Measurements from ENCODE around the gene BNC2. TPM values are rescaled to one million over a fixed set of nuclear protein-coding genes. Genes with fewer than 3 reads are reported as not detected.
"Not testable (repeated sequence)": the region's sequence is repeated elsewhere in the genome, so short reads cannot be mapped to it uniquely, and the experiment has no call there.

BNC2 gene
- total RNA-seq, 6 experiments from 2014 or later, result 19.0 to 28.7 (median 25.4) TPM

- no peak overlapping the region for H3K4me3 Mint-ChIP-seq
- TF ChIP-seq, protein P1, sequence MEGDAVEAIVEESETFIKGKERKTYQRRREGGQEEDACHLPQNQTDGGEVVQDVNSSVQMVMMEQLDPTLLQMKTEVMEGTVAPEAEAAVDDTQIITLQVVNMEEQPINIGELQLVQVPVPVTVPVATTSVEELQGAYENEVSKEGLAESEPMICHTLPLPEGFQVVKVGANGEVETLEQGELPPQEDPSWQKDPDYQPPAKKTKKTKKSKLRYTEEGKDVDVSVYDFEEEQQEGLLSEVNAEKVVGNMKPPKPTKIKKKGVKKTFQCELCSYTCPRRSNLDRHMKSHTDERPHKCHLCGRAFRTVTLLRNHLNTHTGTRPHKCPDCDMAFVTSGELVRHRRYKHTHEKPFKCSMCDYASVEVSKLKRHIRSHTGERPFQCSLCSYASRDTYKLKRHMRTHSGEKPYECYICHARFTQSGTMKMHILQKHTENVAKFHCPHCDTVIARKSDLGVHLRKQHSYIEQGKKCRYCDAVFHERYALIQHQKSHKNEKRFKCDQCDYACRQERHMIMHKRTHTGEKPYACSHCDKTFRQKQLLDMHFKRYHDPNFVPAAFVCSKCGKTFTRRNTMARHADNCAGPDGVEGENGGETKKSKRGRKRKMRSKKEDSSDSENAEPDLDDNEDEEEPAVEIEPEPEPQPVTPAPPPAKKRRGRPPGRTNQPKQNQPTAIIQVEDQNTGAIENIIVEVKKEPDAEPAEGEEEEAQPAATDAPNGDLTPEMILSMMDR (IDR thresholded peaks at IDR 0.05), result no peak
- H3K27me3 Mint-ChIP-seq (ENCODE audit: insufficient read depth), result peaks cover 2% of the 10 kb centered on the region; the same call in 1 of the 2 replicates
- H3K9me3 Mint-ChIP-seq, result no peaks in the 10 kb centered on the region
- no peak for DNase-seq
- H3K27ac Mint-ChIP-seq, result no peak overlapping the region
- 0 out of 2 replicates have a peak, but pooled peaks cover 9% of the 10 kb centered on the region for H3K36me3 Mint-ChIP-seq (ENCODE audit: low read depth)
- H3K4me1 Mint-ChIP-seq (ENCODE audit: low read depth), result peaks cover 33% of the 10 kb centered on the region
Measured at GRCh38 chr9:16485160-16485559, 385.3 kb downstream of the BNC2 start.

DNA sequence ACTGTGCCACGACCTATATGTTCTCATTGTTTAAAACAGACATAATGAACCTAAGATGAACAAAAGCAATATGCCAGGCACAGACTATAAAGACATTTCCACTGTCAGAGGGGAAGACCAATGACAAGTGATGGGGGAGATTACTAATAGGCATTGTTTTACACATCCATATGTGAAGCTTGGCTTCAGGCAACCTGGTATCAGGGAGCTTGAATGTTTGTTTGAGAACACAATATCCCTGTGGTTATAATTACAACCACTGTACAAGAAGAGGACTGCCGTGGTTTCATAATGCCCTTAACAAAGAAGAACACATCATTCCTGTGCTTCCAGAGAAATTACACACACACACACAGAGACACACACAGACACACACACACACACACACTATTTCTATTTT, 385.7 kb downstream of the BNC2 start:
- TF ChIP-seq, protein P1 (IDR thresholded peaks at IDR 0.05), result no peak
- no peak for DNase-seq
- Mint-ChIP-seq H3K36me3 (ENCODE audit: low read depth) (0 out of 2 replicates have a peak, but pooled peaks cover 9% of the 10 kb centered on the region), H3K27me3 (ENCODE audit: insufficient read depth) (peaks cover 2% of the 10 kb centered on the region; the same call in 1 of the 2 replicates), H3K4me3 (no peak overlapping the region), H3K4me1 (ENCODE audit: low read depth) (peaks cover 33% of the 10 kb centered on the region), H3K27ac (no peak overlapping the region), H3K9me3 (no peaks in the 10 kb centered on the region)

DNA sequence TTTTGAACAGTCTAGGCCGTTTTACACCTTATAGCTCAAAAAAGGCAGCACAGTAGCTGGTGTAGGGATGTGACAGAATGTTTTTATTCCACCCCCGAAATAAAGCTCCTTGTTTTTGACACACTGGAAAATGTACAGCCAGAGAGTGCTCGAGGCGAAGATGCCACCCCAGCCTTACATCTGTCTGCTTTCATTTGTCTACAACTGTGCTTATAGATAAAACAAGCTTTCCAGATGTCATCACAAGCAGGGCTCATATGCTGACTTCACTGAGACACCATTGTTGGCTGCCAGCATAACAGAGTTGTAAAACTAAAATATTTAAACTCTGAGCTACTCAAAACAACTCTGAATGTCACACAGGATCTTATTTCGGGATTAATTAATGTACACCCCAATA, 386.3 kb downstream of the BNC2 start:
- Mint-ChIP-seq H3K27me3 (ENCODE audit: insufficient read depth) (peaks cover 2% of the 10 kb centered on the region; the same call in 1 of the 2 replicates), H3K4me3 (no peak overlapping the region), H3K36me3 (ENCODE audit: low read depth) (0 out of 2 replicates have a peak, but pooled peaks cover 9% of the 10 kb centered on the region), H3K27ac (no peak overlapping the region), H3K9me3 (no peaks in the 10 kb centered on the region), H3K4me1 (ENCODE audit: low read depth) (peaks cover 33% of the 10 kb centered on the region)
- no peak for DNase-seq
- TF ChIP-seq, protein P1 (IDR thresholded peaks at IDR 0.05), result no peak

DNA sequence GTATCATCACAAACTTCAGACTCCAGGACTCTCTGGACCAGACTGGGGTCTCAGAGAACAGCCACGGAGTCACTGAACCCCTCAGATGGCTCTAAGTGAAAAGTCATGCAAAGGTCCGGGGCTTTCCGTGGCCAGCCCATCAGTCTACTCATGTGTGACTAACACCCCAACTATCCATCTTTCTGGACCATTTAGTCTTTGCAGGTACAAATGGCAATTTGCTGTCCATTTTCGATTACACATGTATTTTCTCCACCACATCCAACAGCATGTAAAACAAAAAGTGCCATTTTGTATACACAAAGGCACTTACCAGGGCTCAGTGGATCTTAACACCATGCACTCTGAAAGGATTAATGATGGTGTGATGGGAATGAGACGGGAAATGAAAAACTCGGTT, 387.7 kb downstream of the BNC2 start:
- peaks cover 33% of the 10 kb centered on the region for H3K4me1 Mint-ChIP-seq (ENCODE audit: low read depth)
- H3K4me3 Mint-ChIP-seq, result no peak overlapping the region
- no peaks in the 10 kb centered on the region for H3K9me3 Mint-ChIP-seq
- H3K27me3 Mint-ChIP-seq (ENCODE audit: insufficient read depth), result peaks cover 2% of the 10 kb centered on the region; the same call in 1 of the 2 replicates
- TF ChIP-seq, protein P1 (IDR thresholded peaks at IDR 0.05), result no peak
- no peak for DNase-seq
- H3K36me3 Mint-ChIP-seq (ENCODE audit: low read depth), result 0 out of 2 replicates have a peak, but pooled peaks cover 9% of the 10 kb centered on the region
- H3K27ac Mint-ChIP-seq, result no peak overlapping the region

DNA sequence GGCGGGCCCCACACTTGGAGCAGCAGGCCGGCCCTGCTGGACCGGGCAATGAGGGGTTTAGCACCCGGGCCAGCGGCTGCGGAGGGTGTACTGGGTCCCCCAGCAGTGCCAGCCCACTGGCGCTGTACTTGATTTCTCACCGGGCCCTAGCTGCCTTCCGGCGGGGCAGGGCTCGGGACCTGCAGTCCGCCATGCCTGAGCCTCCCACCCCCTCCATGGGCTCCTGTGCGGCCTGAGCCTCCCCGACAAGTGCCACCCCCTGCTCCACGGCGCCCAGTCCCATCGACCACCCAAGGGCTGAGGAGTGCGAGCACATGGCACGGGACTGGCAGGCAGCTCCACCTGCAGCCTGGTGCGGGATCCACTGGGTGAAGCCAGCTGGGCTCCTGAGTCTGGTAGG, 389.9 kb downstream of the BNC2 start:
- H3K27me3 Mint-ChIP-seq (ENCODE audit: insufficient read depth); DNase-seq; H3K9me3 Mint-ChIP-seq; H3K4me3 Mint-ChIP-seq; H3K27ac Mint-ChIP-seq; H3K36me3 Mint-ChIP-seq (ENCODE audit: low read depth): not testable (repeated sequence)
- H3K4me1 Mint-ChIP-seq (ENCODE audit: low read depth), result peaks cover 36% of the 10 kb centered on the region

GRCh38 chr9:16475996-16476395, 394.5 kb downstream of the BNC2 start:
- H3K4me3 Mint-ChIP-seq, result no peak overlapping the region
- H3K4me1 Mint-ChIP-seq (ENCODE audit: low read depth), result peaks cover 17% of the 10 kb centered on the region
- TF ChIP-seq, protein P1 (IDR thresholded peaks at IDR 0.05), result no peak
- DNase-seq, result no peak
- H3K36me3 Mint-ChIP-seq (ENCODE audit: low read depth), result peaks cover 17% of the 10 kb centered on the region
- H3K27ac Mint-ChIP-seq, result no peak overlapping the region
- no peaks in the 10 kb centered on the region for H3K9me3 Mint-ChIP-seq
- H3K27me3 Mint-ChIP-seq (ENCODE audit: insufficient read depth), result no peaks in the 10 kb centered on the region
